Subcutaneous adipose tissue (tissue), 4 donors: ENCODE measurements around the gene MSANTD7. TPM values are rescaled to one million over a fixed set of nuclear protein-coding genes. Genes with fewer than 3 reads are reported as not detected.

Experiments used
- CTCF ChIP-seq: fragments of 450-650 bp; IDR thresholded peaks from one replicate; pipeline ENCODE4 v1.5.1; 2016; ENCODE audit warnings: low read depth, mild to moderate bottlenecking, control low read depth, antibody characterized with exemption, moderate library complexity
- total RNA-seq, 4 donors: library from RNA; depleted of rRNA; stranded (reverse); fragments of >200 nt; gene quantifications; one replicate each; pipeline ENCODE4 v1.1.0, GENCODE V29; 2016

The MSANTD7 gene
- total RNA-seq, 4 donors from 2014 or later: 6.5 to 13.5 (median 7.8) TPM

- no peak for TF ChIP-seq CTCF
These were observed 637 bp downstream of the MSANTD7 start for GRCh38 chr10:14838582-14839304.

- TF ChIP-seq CTCF: no peak
These were observed 1.2 kb downstream of the MSANTD7 start for GRCh38 chr10:14839305-14839695.

GRCh38 chr10:14840178-14840577 is 2.1 kb downstream of the MSANTD7 start:
- no peak for TF ChIP-seq CTCF

- no peak for TF ChIP-seq CTCF
These were observed 5.4 kb downstream of the MSANTD7 start for GRCh38 chr10:14843327-14843988.

- no peak for TF ChIP-seq CTCF
These were observed 6.8 kb downstream of the MSANTD7 start for GRCh38 chr10:14844948-14845347.

- TF ChIP-seq CTCF: no peak
These were observed 14.1 kb downstream of the MSANTD7 start for GRCh38 chr10:14852236-14852635.

GRCh38 chr10:14855453-14855852 is 17.3 kb downstream of the MSANTD7 start:
- no peak for TF ChIP-seq CTCF
